HEK293T (cell line): Measurements from ENCODE around the gene CUX1.

ENCODE experiments used
- CTCF ChIA-PET: fragments of 350-600 bp; formaldehyde crosslinking; extraction: SDS; loops from one replicate; lab custom pipeline; 2021; ENCODE audit warnings: antibody characterized with exemption, inconsistent platforms; lab: Yijun Ruan, JAX
- POLR2A ChIA-PET: fragments of 350-600 bp; formaldehyde crosslinking; extraction: SDS; loops from one replicate; lab custom pipeline; 2020; ENCODE audit warnings: antibody characterized with exemption, inconsistent platforms; lab: Yijun Ruan, JAX
- DNase-seq: peaks from one replicate; pipeline ENCODE4 v3.0.0; 2012; ENCODE audit warnings: mixed read lengths; ENCODE audit errors: extremely low spot score
- BHLHE40 ChIP-seq: fragments of 450-650 bp; IDR thresholded peaks from 2 replicates; pipeline ENCODE4 v1.6.1; 2016; ENCODE audit warnings: mild to moderate bottlenecking, moderate library complexity, borderline replicate concordance
- CTBP1 ChIP-seq: fragments of 450-650 bp; IDR thresholded peaks from 2 replicates; pipeline ENCODE4 v1.6.1; 2016; ENCODE audit warnings: borderline replicate concordance
- ELF4 ChIP-seq: fragments of 450-650 bp; IDR thresholded peaks from 2 replicates; pipeline ENCODE4 v1.6.1; 2017; ENCODE audit warnings: antibody characterized with exemption
- FOXA1 ChIP-seq: fragments of 450-650 bp; IDR thresholded peaks from 2 replicates; pipeline ENCODE4 v1.6.1; 2016; ENCODE audit warnings: mild to moderate bottlenecking
- FOXK2 ChIP-seq: fragments of 450-650 bp; IDR thresholded peaks from 2 replicates; pipeline ENCODE4 v1.6.1; 2016; ENCODE audit warnings: mild to moderate bottlenecking
- FOXM1 ChIP-seq: fragments of 450-650 bp; IDR thresholded peaks from 2 replicates; pipeline ENCODE4 v1.6.1; 2017; ENCODE audit warnings: mild to moderate bottlenecking, borderline replicate concordance
- HDGF ChIP-seq: fragments of 450-650 bp; IDR thresholded peaks from 2 replicates; pipeline ENCODE4 v1.6.1; 2017; ENCODE audit warnings: antibody characterized with exemption, borderline replicate concordance
- L3MBTL2 ChIP-seq: fragments of 450-650 bp; conservative IDR thresholded peaks from 2 replicates; pipeline ENCODE4 v1.6.1; 2016; ENCODE audit warnings: mild to moderate bottlenecking
- LEF1 ChIP-seq: fragments of 450-650 bp; IDR thresholded peaks from 2 replicates; pipeline ENCODE4 v1.6.1; 2017; ENCODE audit warnings: mild to moderate bottlenecking, borderline replicate concordance
- NFRKB ChIP-seq: fragments of 450-650 bp; IDR thresholded peaks from 2 replicates; pipeline ENCODE4 v1.6.1; 2016; ENCODE audit warnings: mild to moderate bottlenecking, moderate library complexity
- PKNOX1 ChIP-seq: fragments of 450-650 bp; IDR thresholded peaks from 2 replicates; pipeline ENCODE4 v1.6.1; 2016
- SP1 ChIP-seq: fragments of 450-650 bp; IDR thresholded peaks from 2 replicates; pipeline ENCODE4 v1.6.1; 2017
- SUZ12 ChIP-seq: fragments of 450-650 bp; IDR thresholded peaks from 2 replicates; pipeline ENCODE4 v1.6.1; 2016; ENCODE audit warnings: mild to moderate bottlenecking
- TARDBP ChIP-seq: fragments of 450-650 bp; IDR thresholded peaks from 2 replicates; pipeline ENCODE4 v1.6.1; 2016
- ZNF384 ChIP-seq: fragments of 450-650 bp; IDR thresholded peaks from 2 replicates; pipeline ENCODE4 v1.6.1; 2016

CUX1 gene

GRCh38 chr7:102291056-102291915 is 473.9 kb downstream of the CUX1 start:
- no peak for DNase-seq
- TF ChIP-seq SUZ12 (no peak), NFRKB (no peak), PKNOX1 (no peak)
- POLR2A ChIA-PET, result interaction anchor here (1.3 kb wide), 1 partner anchor 104 kb away, joined by 4 read pairs; the partner anchor contains the start of gene PRKRIP1
- CTCF ChIA-PET, result no interaction called here

GRCh38 chr7:102291916-102292267 is 474.5 kb downstream of the CUX1 start:
- POLR2A ChIA-PET, result no interaction called here
- no peak for DNase-seq
- no peak for TF ChIP-seq SUZ12
- TF ChIP-seq PKNOX1, result no peak
- no peak for TF ChIP-seq NFRKB
- TF ChIP-seq L3MBTL2, result no peak
- TF ChIP-seq ELF4, result no peak
- no peak for TF ChIP-seq FOXA1
- TF ChIP-seq FOXK2, result no peak
- TF ChIP-seq BHLHE40, result no peak
- CTCF ChIA-PET, result no interaction called here

- DNase-seq, result peak; percentile 39
- TF ChIP-seq L3MBTL2 (no peak), ZNF384 (no peak), SUZ12 (no peak), NFRKB (no peak), HDGF (no peak), BHLHE40 (no peak), FOXA1 (no peak), FOXM1 (no peak), FOXK2 (no peak), TARDBP (no peak), ELF4 (no peak)
- POLR2A ChIA-PET, result no interaction called here
- CTCF ChIA-PET, result no interaction called here
Observed at GRCh38 chr7:102292813-102293798, 475.7 kb downstream of the CUX1 start.

- TF ChIP-seq NFRKB (no peak), FOXM1 (no peak), L3MBTL2 (no peak), BHLHE40 (no peak), ELF4 (no peak)
- no peak for DNase-seq
- POLR2A ChIA-PET, result no interaction called here
- CTCF ChIA-PET, result no interaction called here
Observed at GRCh38 chr7:102294589-102294988, 477.2 kb downstream of the CUX1 start.

DNA sequence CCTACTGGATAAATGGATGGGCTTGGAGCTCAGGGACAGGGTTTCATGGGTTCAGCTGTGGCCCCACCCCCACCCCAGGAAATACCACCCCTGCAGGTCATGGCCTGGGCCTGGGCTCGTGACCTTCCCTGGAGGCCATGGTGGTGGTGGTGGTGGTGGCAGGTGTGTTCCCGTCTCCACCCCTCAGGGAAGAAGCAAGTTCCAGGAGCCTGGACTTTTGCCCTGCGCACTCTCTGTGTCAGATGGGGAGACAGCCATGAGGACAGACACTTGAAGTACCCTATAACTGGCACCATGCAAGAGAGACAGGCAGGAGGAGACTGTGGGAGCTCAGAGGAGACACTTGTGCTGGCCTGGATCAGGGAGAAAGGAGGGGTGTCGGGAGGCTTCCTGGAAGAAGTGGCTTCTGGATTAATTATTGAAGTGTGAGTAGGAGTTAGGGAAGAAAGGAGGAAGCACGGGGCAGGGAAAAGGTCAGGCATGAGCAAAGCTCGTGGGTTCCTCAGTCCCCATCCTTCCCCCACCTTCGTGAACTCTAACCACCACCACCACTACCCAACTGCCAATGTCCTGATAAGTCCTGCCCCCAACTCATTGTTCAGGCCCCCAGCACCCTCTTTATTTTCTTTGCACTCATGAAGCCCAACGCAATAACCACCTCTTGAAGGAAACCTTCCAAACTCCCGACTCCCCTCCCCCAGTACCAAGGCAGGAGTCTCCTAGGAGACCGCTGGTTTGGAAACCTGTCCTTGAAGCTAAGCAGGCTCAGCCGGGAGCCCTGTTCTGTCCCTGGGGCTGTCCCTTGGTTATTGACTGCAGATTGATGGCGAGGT is 478.1 kb downstream of the CUX1 start:
- CTCF ChIA-PET, result no interaction called here
- no peak for DNase-seq
- POLR2A ChIA-PET, result no interaction called here
- TF ChIP-seq SUZ12 (no peak), ELF4 (no peak), SP1 (no peak), CTBP1 (no peak)

DNA sequence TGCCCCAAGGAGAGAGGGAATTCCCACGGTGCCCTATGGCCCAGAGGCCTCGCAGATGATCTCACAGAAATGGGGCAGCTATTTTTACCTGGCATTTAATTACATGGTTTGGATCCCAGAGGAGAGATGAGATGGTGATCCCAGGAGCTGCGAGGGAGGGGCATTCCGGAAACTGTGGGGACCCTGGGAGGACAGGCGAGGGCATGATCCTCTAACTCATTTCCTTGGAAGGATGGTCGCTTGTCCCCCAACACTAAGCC is 478.7 kb downstream of the CUX1 start:
- CTCF ChIA-PET, result no interaction called here
- no peak for DNase-seq
- no peak for TF ChIP-seq ELF4
- no peak for TF ChIP-seq LEF1
- no peak for TF ChIP-seq NFRKB
- no peak for TF ChIP-seq L3MBTL2
- TF ChIP-seq FOXM1, result no peak
- TF ChIP-seq PKNOX1, result no peak
- TF ChIP-seq CTBP1, result no peak
- TF ChIP-seq FOXA1, result no peak
- TF ChIP-seq ZNF384, result no peak
- TF ChIP-seq SP1, result no peak
- no peak for TF ChIP-seq HDGF
- TF ChIP-seq SUZ12, result no peak
- TF ChIP-seq TARDBP, result no peak
- POLR2A ChIA-PET, result no interaction called here
